Right lobe of liver (tissue), 6 donors: Measurements from ENCODE around the gene AKAP3. TPM values are rescaled to one million over a fixed set of nuclear protein-coding genes. Genes with fewer than 3 reads are reported as not detected.
A peak's percentile ranks its signal among the peaks of the same experiment; 100 is the strongest.

ENCODE experiments used
- ATAC-seq, 4 donors: fragments of 200-7000 bp; cut with Tn5 transposase; one replicate each; pipeline ENCODE4 v1.9.1; 2020; ENCODE audit warnings: mild to moderate bottlenecking in 4 of 4, moderate library complexity in 4 of 4
- DNase-seq, 3 donors: peaks; one replicate each; pipeline ENCODE4 v3.0.0-alpha.2; 2020
- H3K27ac ChIP-seq, 3 donors: fragments of 200-600 bp; one replicate each; pipeline ENCODE4 v1.8.0; 2022
- H3K27me3 ChIP-seq, 2 donors: fragments of 200-600 bp; one replicate each; pipeline ENCODE4 v1.8.0; 2022
- H3K36me3 ChIP-seq, 4 donors: fragments of 200-600 bp; sonication (generic) in 1 of 4; one replicate each; pipeline versions ENCODE4 v1.5.1 to v1.8.0; 2017 to 2022; ENCODE audit warnings: control low read depth in 1 of 4
- H3K4me1 ChIP-seq, 4 donors: fragments of 200-600 bp; sonication (generic) in 1 of 4; one replicate each; pipeline versions ENCODE4 v1.5.1 to v1.8.0; 2017 to 2022; ENCODE audit warnings: control low read depth in 1 of 4
- H3K4me3 ChIP-seq, 3 donors: fragments of 200-600 bp; one replicate each; pipeline ENCODE4 v1.8.0; 2022
- H3K9me3 ChIP-seq, 4 donors: fragments of 200-600 bp; sonication (generic) in 1 of 4; one replicate each; pipeline versions ENCODE4 v1.5.1 to v1.8.0; 2017 to 2022; ENCODE audit warnings: control low read depth in 1 of 4
- CTCF ChIP-seq, 4 donors: fragments of 200-600 bp in 3 of 4; fragments of 450-650 bp in 1 of 4; IDR thresholded peaks; one replicate each; pipeline versions ENCODE4 v1.5.1 to v1.8.0; 2016 to 2022; ENCODE audit warnings: antibody characterized with exemption in 4 of 4, mild to moderate bottlenecking in 2 of 4
- POLR2A ChIP-seq: fragments of 450-650 bp; IDR thresholded peaks from one replicate; pipeline ENCODE4 v1.6.1; 2017; ENCODE audit warnings: antibody characterized with exemption, mild to moderate bottlenecking
- WGBS: methylation state at CpG from one replicate; pipeline ENCODE4 v1.1.6; 2018; ENCODE audit warnings: low coverage, low lambda C conversion rate; ENCODE audit not compliant: insufficient coverage; ENCODE audit errors: missing lambda C conversion rate; 5-methylcytosine and 5-hydroxymethylcytosine counted together
- intact Hi-C, 2 donors: fragments of 100-400 bp; cut with DNase I; formaldehyde crosslinking; loops; one replicate each; pipeline versions ENCODE4 v1.11.2 to v1.14.1; 2022
- total RNA-seq, 6 experiments: library from RNA; depleted of rRNA in 2 of 6; stranded (reverse); fragments of >200 nt in 2 of 6; fragmentation: NEBNext Ultra II Directional in 3 of 6; extraction: Animal tissue kit (Norgen Biotek cat#: 25700) in 3 of 6; gene quantifications; one replicate each; pipeline versions ENCODE4 v1.1.0 to v1.2.4, GENCODE V29; 2016 to 2023
- donor health status: DM: no; HTN: yes; CAD: no.
- donor health status: DM: no; HTN: no; CAD: no.
- donor health status: DM: no; HTN: no; CAD: no.
- donor health status: DM: no; HTN: yes; CAD: no.
- donor health status: DM: no; HTN: yes; CAD: no.

AKAP3 gene
- total RNA-seq, 6 experiments from 2014 or later: 0.72 to 3.2 (median 2.1) TPM

- intact Hi-C loops: loop anchor here in 1 of 2 donors (10.0 kb wide), 1 partner anchor 166 kb away; no protein-coding TSS in a partner anchor
- no peak for TF ChIP-seq CTCF (IDR thresholded peaks at IDR 0.05)
- TF ChIP-seq POLR2A: no peak
- H3K9me3 ChIP-seq: no peaks in the 10 kb centered on the region
- H3K36me3 ChIP-seq: no peaks in the 10 kb centered on the region
- ATAC-seq (no peak), DNase-seq (no peak)
- no peak overlapping the region for H3K27ac ChIP-seq
- 89% methylated on average over 3 of the region's 3 CpGs for WGBS
- no peaks in the 10 kb centered on the region for H3K4me1 ChIP-seq
- H3K27me3 ChIP-seq: no peaks in the 10 kb centered on the region
- H3K4me3 ChIP-seq: no peak overlapping the region
Observed at GRCh38 chr12:4588916-4589315, 59.9 kb downstream of the AKAP3 start.

GRCh38 chr12:4587108-4587507, 61.7 kb downstream of the AKAP3 start:
- Histone ChIP-seq H3K27ac (no peak overlapping the region), H3K9me3 (no peaks in the 10 kb centered on the region), H3K36me3 (no peaks in the 10 kb centered on the region), H3K27me3 (no peaks in the 10 kb centered on the region), H3K4me3 (no peak overlapping the region), H3K4me1 (no peaks in the 10 kb centered on the region)
- no peak for TF ChIP-seq CTCF (IDR thresholded peaks at IDR 0.05)
- TF ChIP-seq POLR2A: no peak
- whole genome bisulfite sequencing: 53% methylated on average over 8 of the region's 9 CpGs
- ATAC-seq (no peak), DNase-seq (no peak)
- intact Hi-C loops: loop anchor here in 1 of 2 donors (10.0 kb wide), 1 partner anchor 168 kb away; no protein-coding TSS in a partner anchor

- intact Hi-C loops: loop anchor here in 1 of 2 donors (10.0 kb wide), 1 partner anchor 168 kb away; no protein-coding TSS in a partner anchor
- H3K27ac ChIP-seq: no peak overlapping the region
- H3K9me3 ChIP-seq: no peaks in the 10 kb centered on the region
- WGBS: 38% methylated on average over 3 of the region's 5 CpGs
- TF ChIP-seq POLR2A (no peak), CTCF (IDR thresholded peaks at IDR 0.05) (no peak)
- no peak for DNase-seq
- H3K27me3 ChIP-seq: no peaks in the 10 kb centered on the region
- no peaks in the 10 kb centered on the region for H3K36me3 ChIP-seq
- no peak overlapping the region for H3K4me3 ChIP-seq
- peak in 1 of 4 donors; percentile 58 for ATAC-seq
- no peaks in the 10 kb centered on the region for H3K4me1 ChIP-seq
Observed at GRCh38 chr12:4586500-4586899, 62.4 kb downstream of the AKAP3 start.

GRCh38 chr12:4584896-4585295, 64.0 kb downstream of the AKAP3 start:
- Histone ChIP-seq H3K36me3 (no peaks in the 10 kb centered on the region), H3K4me3 (no peak overlapping the region), H3K9me3 (no peaks in the 10 kb centered on the region), H3K27me3 (no peaks in the 10 kb centered on the region), H3K4me1 (no peaks in the 10 kb centered on the region), H3K27ac (no peak overlapping the region)
- intact Hi-C loops: loop anchor here in 1 of 2 donors (10.0 kb wide), 1 partner anchor 170 kb away; no protein-coding TSS in a partner anchor
- TF ChIP-seq POLR2A: no peak
- TF ChIP-seq CTCF (IDR thresholded peaks at IDR 0.05): no peak
- 77% methylated on average over 7 of the region's 7 CpGs for WGBS
- no peak for ATAC-seq
- DNase-seq: no peak
